Globus pallidus (tissue), 1 donor: Measurements from ENCODE around the gene ZNF428.

ENCODE experiments used
- DNase-seq: peaks from one replicate; pipeline ENCODE4 v3.0.0-alpha.2; 2015; ENCODE audit warnings: low spot score

Gene ZNF428

GRCh38 chr19:43639519-43640423 is 20.3 kb upstream of the ZNF428 start, which contains the start of gene CADM4:
TSS of gene CADM4 (minus strand) at chr19:43639850. CDS start at chr19:43639790, 60 bp downstream.
- DNase-seq: peak; percentile 56

- peak; percentile 20 for DNase-seq
Measured at GRCh38 chr19:43638995-43639518, 19.6 kb upstream of the ZNF428 start.

- peak; percentile 24 for DNase-seq
Measured at GRCh38 chr19:43638214-43638994, 19.0 kb upstream of the ZNF428 start.

- DNase-seq: peak; percentile 91
Measured at GRCh38 chr19:43636121-43636683, 16.8 kb upstream of the ZNF428 start.

- DNase-seq: peak; percentile 21
Measured at GRCh38 chr19:43635561-43635940, 16.1 kb upstream of the ZNF428 start.

- peak; percentile 84 for DNase-seq
Measured at GRCh38 chr19:43634872-43635560, 15.6 kb upstream of the ZNF428 start.

- peak; percentile 73 for DNase-seq
Measured at GRCh38 chr19:43634506-43634871, 15.1 kb upstream of the ZNF428 start.

GRCh38 chr19:43634068-43634467 is 14.6 kb upstream of the ZNF428 start:
- no peak for DNase-seq

GRCh38 chr19:43633520-43633919 is 14.1 kb upstream of the ZNF428 start:
- DNase-seq: no peak

- no peak for DNase-seq
Measured at GRCh38 chr19:43631491-43631890, 12.1 kb upstream of the ZNF428 start.

GRCh38 chr19:43628646-43629326 is 9.4 kb upstream of the ZNF428 start:
- DNase-seq: peak; percentile 35

GRCh38 chr19:43626838-43627237 is 7.4 kb upstream of the ZNF428 start:
- no peak for DNase-seq

GRCh38 chr19:43625918-43626579 is 6.6 kb upstream of the ZNF428 start:
- no peak for DNase-seq

GRCh38 chr19:43624933-43625332 is 5.5 kb upstream of the ZNF428 start:
- DNase-seq: no peak

- DNase-seq: no peak
Measured at GRCh38 chr19:43623889-43624670, 4.7 kb upstream of the ZNF428 start.

GRCh38 chr19:43622956-43623355 is 3.5 kb upstream of the ZNF428 start:
- DNase-seq: no peak

- DNase-seq: no peak
Measured at GRCh38 chr19:43622070-43622469, 2.6 kb upstream of the ZNF428 start.

- DNase-seq: peak; percentile 43
Measured at GRCh38 chr19:43620061-43621001, 902 bp upstream of the ZNF428 start.

GRCh38 chr19:43618921-43619261 is 538 bp downstream of the ZNF428 start:
- no peak for DNase-seq
